Lung (tissue), 16 donors: ENCODE results near the gene CHAF1B. TPM values are rescaled to one million over a fixed set of nuclear protein-coding genes. Genes with fewer than 3 reads are reported as not detected.
"Not testable (repeated sequence)": the region's sequence is repeated elsewhere in the genome, so short reads cannot be mapped to it uniquely, and the experiment has no call there.

ENCODE experiments used
- ATAC-seq: fragments of 200-7000 bp; cut with Tn5 transposase; one replicate; pipeline ENCODE4 v1.9.1; 2020; ENCODE audit warnings: moderate number of reproducible peaks; ENCODE audit not compliant: insufficient read depth, low FRiP score
- DNase-seq, 3 donors: peaks; one replicate each; pipeline ENCODE4 v3.0.0-alpha.2; 2013 to 2017
- H3K27ac ChIP-seq, 2 donors: one replicate each; pipeline ENCODE4 v1.5.1; 2013; ENCODE audit warnings: mild to moderate bottlenecking in 2 of 2, moderate library complexity in 2 of 2, control low read depth in 1 of 2, inconsistent platforms in 1 of 2, low read depth in 1 of 2, low read length in 1 of 2
- H3K27me3 ChIP-seq, 3 donors: one replicate each; pipeline ENCODE4 v1.5.1; 2013; ENCODE audit warnings: low read length in 2 of 3; ENCODE audit not compliant: control insufficient read depth in 3 of 3, insufficient read depth in 3 of 3
- H3K36me3 ChIP-seq, 4 donors: one replicate each; pipeline ENCODE4 v1.5.1; 2013; ENCODE audit warnings: low read length in 4 of 4, mild to moderate bottlenecking in 1 of 4, moderate library complexity in 1 of 4; ENCODE audit not compliant: control insufficient read depth in 4 of 4, insufficient read depth in 4 of 4
- H3K4me1 ChIP-seq, 5 donors: one replicate each; pipeline ENCODE4 v1.5.1; 2013; ENCODE audit warnings: low read length in 5 of 5, mild to moderate bottlenecking in 2 of 5, moderate library complexity in 1 of 5; ENCODE audit not compliant: control insufficient read depth in 5 of 5, insufficient read depth in 5 of 5
- H3K4me3 ChIP-seq: one replicate; pipeline ENCODE4 v1.5.1; 2013; ENCODE audit warnings: mild to moderate bottlenecking, control low read depth, moderate library complexity
- H3K9ac ChIP-seq, 2 donors: one replicate each; pipeline ENCODE4 v1.5.1; 2013; ENCODE audit warnings: low read length in 2 of 2, control low read depth in 1 of 2; ENCODE audit not compliant: insufficient read depth in 1 of 2
- H3K9me3 ChIP-seq, 4 donors: one replicate each; pipeline ENCODE4 v1.5.1; 2013; ENCODE audit warnings: low read length in 3 of 4, mild to moderate bottlenecking in 1 of 4, moderate library complexity in 1 of 4; ENCODE audit not compliant: control insufficient read depth in 4 of 4, insufficient read depth in 3 of 4
- WGBS, 2 donors: extraction: QIAGEN DNeasy Blood & Tissue Kit; methylation state at CpG; one replicate each; pipeline ENCODE4 v1.1.7; 2013; 5-methylcytosine and 5-hydroxymethylcytosine counted together
- long read RNA-seq, 5 donors: transcript quantifications; one replicate each; lab custom pipeline, GENCODE V29; 2026
- polyA plus RNA-seq, 2 donors: library from polyadenylated mRNA; stranded (reverse); fragments of 200-250 nt; gene quantifications; one replicate each; pipeline ENCODE4 v1.2.1, GENCODE V29; 2013
- total RNA-seq, 2 donors: library from RNA; depleted of rRNA in 1 of 2; stranded (reverse); fragments of >200 nt in 1 of 2; gene quantifications; one replicate each; pipeline ENCODE4 v1.2.1, GENCODE V29; 2014 to 2021
- TF ChIP-seq, protein P1 (sequence below): IDR thresholded peaks from 2 replicates; pipeline ENCODE4 v1.5.1; 2012; ENCODE audit warnings: mild to moderate bottlenecking; ENCODE audit errors: control extremely low read depth, extremely low read depth
- donor health status: control.
- donor health status: control.
- donor health status: Bipolar disorder and iron deficiency.
- donor health status: healthy.
- donor health status: DM: yes; HTN: yes; CAD: no.

The CHAF1B gene
- 1 to 10 TPM; 1.6 to 3.4 TPM for total RNA-seq
- 1 to 10 TPM; 1.3 to 1.6 TPM for polyA plus RNA-seq
- long read RNA-seq, donor 1, full-length matches to known transcripts, result 2 of 2 reads
- long read RNA-seq, donor 1, partial matches to known transcripts, result 0 of 2 reads
- long read RNA-seq, donor 1, other reads (novel, unspliced or antisense), result 0 of 2 reads
- long read RNA-seq, donor 2, result 0 reads
- long read RNA-seq, donor 3, full-length matches to known transcripts, result 1 of 1 reads
- long read RNA-seq, donor 3, partial matches to known transcripts, result 0 of 1 reads
- long read RNA-seq, donor 3, other reads (novel, unspliced or antisense), result 0 of 1 reads
- long read RNA-seq, donor 4, full-length matches to known transcripts, result 1 of 1 reads
- long read RNA-seq, donor 4, partial matches to known transcripts, result 0 of 1 reads
- long read RNA-seq, donor 4, other reads (novel, unspliced or antisense), result 0 of 1 reads
- long read RNA-seq, donor 5, full-length matches to known transcripts, result 1 of 1 reads
- long read RNA-seq, donor 5, partial matches to known transcripts, result 0 of 1 reads
- long read RNA-seq, donor 5, other reads (novel, unspliced or antisense), result 0 of 1 reads

DNA sequence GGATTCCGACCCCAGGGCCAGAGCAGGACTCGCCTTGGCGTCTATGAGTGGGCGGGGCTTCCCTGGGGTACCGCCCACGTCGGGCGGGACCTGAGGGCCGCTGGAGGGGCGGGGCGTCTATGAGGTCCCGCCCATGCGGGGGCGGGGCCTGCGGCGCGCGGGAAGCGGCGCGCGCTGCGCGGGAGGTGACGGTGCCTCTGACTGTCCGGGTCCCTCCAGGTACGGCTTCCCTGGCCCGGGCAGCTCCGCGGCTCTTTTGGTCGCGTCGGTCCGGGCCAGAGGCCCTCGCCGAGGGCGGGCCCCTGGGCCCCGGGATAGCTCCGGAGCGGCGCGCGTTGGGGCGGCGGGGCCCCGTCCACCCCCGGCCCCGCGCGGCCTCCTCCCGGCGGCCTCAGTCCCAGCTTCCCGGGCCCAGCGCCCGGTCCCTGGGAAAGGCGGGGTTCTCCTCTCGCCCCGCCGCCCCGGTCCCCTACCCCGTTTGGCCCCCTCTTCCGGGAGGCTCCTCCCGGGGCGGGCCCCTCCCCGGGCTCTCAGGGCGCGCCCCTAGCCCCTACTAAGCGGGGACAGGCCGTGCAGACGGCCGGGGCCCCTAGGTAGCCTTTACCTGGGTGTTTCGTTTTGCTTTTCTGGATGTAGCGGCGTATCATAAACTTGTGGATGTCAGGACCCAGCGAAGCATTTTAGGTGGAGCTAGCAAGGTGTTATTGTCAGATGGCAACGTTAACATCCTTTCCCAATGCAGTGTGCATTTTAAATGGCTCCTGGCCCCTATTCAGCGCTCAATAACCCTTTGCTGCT lies at the start of gene CHAF1B:
Gene CHAF1B, plus strand, starts transcription at position 160 of the 798 bp plus-strand sequence. CDS start 745 bp downstream, outside the sequence.
- Histone ChIP-seq H3K9ac (peak within 1 kb of the TSS in 1 of 2 donors; percentile 53), H3K27me3 (no peaks in the 10 kb centered on the region), H3K4me1 (peaks cover 0 to 11% (median 0%) of the 10 kb centered on the region in 5 donors), H3K36me3 (no peaks in the 10 kb centered on the region), H3K27ac (no peak within 1 kb of the TSS), H3K9me3 (no peaks in the 10 kb centered on the region), H3K4me3 (peak within 1 kb of the TSS; percentile 54)
- ATAC-seq, result peak; percentile 97
- DNase-seq, result peak; percentile 82 to 84 (median 84)
- TF ChIP-seq, protein P1, sequence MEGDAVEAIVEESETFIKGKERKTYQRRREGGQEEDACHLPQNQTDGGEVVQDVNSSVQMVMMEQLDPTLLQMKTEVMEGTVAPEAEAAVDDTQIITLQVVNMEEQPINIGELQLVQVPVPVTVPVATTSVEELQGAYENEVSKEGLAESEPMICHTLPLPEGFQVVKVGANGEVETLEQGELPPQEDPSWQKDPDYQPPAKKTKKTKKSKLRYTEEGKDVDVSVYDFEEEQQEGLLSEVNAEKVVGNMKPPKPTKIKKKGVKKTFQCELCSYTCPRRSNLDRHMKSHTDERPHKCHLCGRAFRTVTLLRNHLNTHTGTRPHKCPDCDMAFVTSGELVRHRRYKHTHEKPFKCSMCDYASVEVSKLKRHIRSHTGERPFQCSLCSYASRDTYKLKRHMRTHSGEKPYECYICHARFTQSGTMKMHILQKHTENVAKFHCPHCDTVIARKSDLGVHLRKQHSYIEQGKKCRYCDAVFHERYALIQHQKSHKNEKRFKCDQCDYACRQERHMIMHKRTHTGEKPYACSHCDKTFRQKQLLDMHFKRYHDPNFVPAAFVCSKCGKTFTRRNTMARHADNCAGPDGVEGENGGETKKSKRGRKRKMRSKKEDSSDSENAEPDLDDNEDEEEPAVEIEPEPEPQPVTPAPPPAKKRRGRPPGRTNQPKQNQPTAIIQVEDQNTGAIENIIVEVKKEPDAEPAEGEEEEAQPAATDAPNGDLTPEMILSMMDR, result no peak
- 2 to 3% methylated on average over 34 to 77 of the region's 77 CpGs for WGBS, 2 donors

DNA sequence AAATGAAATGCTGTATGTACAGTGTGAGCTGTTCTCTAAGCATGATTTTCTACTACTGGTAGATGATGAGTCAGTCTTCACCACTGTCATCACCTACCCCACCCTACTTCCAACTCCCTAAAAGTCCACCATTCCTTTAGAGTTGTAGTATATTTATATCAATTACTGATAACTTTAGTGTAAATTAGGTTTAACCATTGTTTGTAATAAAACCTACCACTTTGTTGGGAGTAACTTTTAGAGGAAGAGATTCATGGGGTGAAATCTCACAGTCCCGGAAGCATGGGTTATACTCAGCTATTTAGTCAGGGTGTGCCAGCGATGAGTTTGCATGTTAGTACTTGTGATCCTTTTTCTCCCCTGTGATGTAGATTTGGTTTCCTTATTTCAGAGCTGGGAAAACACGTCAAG lies 48.1 kb upstream of the CHAF1B start:
- 88 to 93% methylated on average over 3 of the region's 3 CpGs for WGBS, 2 donors
- Histone ChIP-seq H3K36me3 (peaks cover 14 to 36% (median 15%) of the 10 kb centered on the region in 4 donors), H3K9ac (no peak overlapping the region), H3K27me3 (no peaks in the 10 kb centered on the region), H3K27ac (no peak overlapping the region), H3K4me1 (peaks cover 0 to 2% (median 0%) of the 10 kb centered on the region in 5 donors), H3K4me3 (no peak overlapping the region), H3K9me3 (no peaks in the 10 kb centered on the region)
- no peak for DNase-seq
- TF ChIP-seq, protein P1, result no peak
- ATAC-seq, result no peak

DNA sequence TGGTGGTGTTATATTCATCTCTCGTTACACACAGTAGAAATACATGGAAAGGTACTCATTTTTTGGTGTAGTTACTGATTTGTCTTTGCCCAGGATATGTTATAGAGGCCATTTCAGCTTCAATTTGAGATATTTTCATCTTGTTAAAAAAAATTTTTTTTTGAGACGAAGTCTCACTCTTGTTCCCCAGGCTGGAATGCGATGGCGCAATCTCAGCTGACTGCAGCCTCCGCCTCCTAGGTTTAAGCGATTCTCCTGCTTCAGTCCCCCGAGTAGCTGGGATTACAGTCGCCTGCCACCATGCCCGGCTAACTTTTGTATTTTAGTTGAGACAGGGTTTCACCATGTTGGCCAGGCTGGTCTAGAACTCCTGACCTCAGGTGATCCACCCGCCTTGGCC lies 46.2 kb upstream of the CHAF1B start:
- no peaks in the 10 kb centered on the region for H3K27me3 ChIP-seq
- TF ChIP-seq, protein P1, result no peak
- DNase-seq (peak in 1 of 3 donors; percentile 6), ATAC-seq (no peak)
- 83 to 88% methylated on average over 10 of the region's 10 CpGs for WGBS, 2 donors
- no peak overlapping the region for H3K9ac ChIP-seq
- H3K9me3 ChIP-seq, result no peaks in the 10 kb centered on the region
- H3K4me3 ChIP-seq, result no peak overlapping the region
- no peak overlapping the region for H3K27ac ChIP-seq
- H3K36me3 ChIP-seq, result peaks cover 17 to 34% (median 22%) of the 10 kb centered on the region in 4 donors
- H3K4me1 ChIP-seq, result no peaks in the 10 kb centered on the region

DNA sequence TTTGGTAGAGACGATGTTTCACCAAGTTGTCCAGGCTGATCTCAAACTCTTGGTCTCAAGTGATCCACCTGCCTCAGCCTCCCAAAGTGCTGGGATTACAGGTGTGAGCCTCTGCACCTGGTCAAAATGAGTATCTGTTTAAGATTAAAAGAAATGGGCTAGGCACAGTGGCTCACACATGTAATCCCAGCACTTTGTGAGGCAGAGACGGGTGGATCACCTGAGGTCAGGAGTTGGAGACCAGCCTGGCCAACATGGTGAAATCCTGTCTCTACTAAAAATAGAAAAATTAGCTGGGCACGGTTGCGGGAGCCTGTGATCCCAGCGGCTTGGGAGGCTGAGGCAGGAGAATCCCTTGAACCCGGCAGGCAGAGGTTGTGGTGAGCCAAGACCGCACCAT lies 42.6 kb upstream of the CHAF1B start:
- 96 to 97% methylated on average over 7 of the region's 7 CpGs for WGBS, 2 donors
- not testable (repeated sequence) for H3K4me3 ChIP-seq, ATAC-seq, H3K9me3 ChIP-seq, H3K27me3 ChIP-seq, H3K9ac ChIP-seq, DNase-seq, H3K4me1 ChIP-seq, H3K27ac ChIP-seq
- H3K36me3 ChIP-seq, result peaks cover 29 to 38% (median 32%) of the 10 kb centered on the region in 4 donors
